Neural cell (in vitro differentiated cells): Measurements from ENCODE around the gene DPP9. TPM values are rescaled to one million over a fixed set of nuclear protein-coding genes. Genes with fewer than 3 reads are reported as not detected.

ENCODE experiments used
- H2AFZ ChIP-seq: fragments of 200-600, 300-800 bp; sonication (generic), shearing (Covaris generic); 2 replicates; pipeline ENCODE4 v1.6.0; 2014; ENCODE audit warnings: low read depth, mild to moderate bottlenecking, antibody characterized with exemption, low read length, moderate library complexity
- H3F3A ChIP-seq: fragments of 200-600 bp; shearing (Covaris generic); 2 replicates; pipeline ENCODE4 v1.6.1; 2016; ENCODE audit warnings: mild to moderate bottlenecking, moderate library complexity, mixed read lengths, antibody characterized with exemption, low read length; ENCODE audit not compliant: insufficient read depth, poor library complexity, severe bottlenecking
- H3K27ac ChIP-seq: fragments of 200-600, 300-800 bp; sonication (generic), shearing (Covaris generic); 2 replicates; pipeline ENCODE4 v1.5.1; 2014; ENCODE audit warnings: mild to moderate bottlenecking, low read length, moderate library complexity
- H3K27me3 ChIP-seq: fragments of 300-800, 200-600 bp; sonication (generic), shearing (Covaris generic); 2 replicates; pipeline ENCODE4 v1.6.0; 2014; ENCODE audit warnings: mild to moderate bottlenecking, low read depth, low read length, moderate library complexity; ENCODE audit not compliant: insufficient read depth
- H3K36me3 ChIP-seq: fragments of 300-800, 200-600 bp; sonication (generic), shearing (Covaris generic); 2 replicates; pipeline ENCODE4 v1.5.1; 2014; ENCODE audit warnings: mild to moderate bottlenecking, antibody characterized with exemption, low read length, moderate library complexity; ENCODE audit not compliant: insufficient read depth
- H3K4me2 ChIP-seq: fragments of 300-800, 200-600 bp; sonication (generic), shearing (Covaris generic); 2 replicates; pipeline ENCODE4 v1.6.0; 2014; ENCODE audit warnings: mild to moderate bottlenecking, low read length
- H3K4me3 ChIP-seq: fragments of 300-800, 200-600 bp; sonication (generic), shearing (Covaris generic); 2 replicates; pipeline ENCODE4 v1.5.1; 2014; ENCODE audit warnings: mild to moderate bottlenecking, low read length, moderate library complexity
- H3K79me2 ChIP-seq: fragments of 200-600 bp; shearing (Covaris generic); replicated peaks from 2 replicates; pipeline ENCODE4 v1.6.0; 2014; ENCODE audit warnings: mild to moderate bottlenecking, low read length, moderate library complexity; ENCODE audit not compliant: insufficient read depth
- H3K9ac ChIP-seq: fragments of 300-800, 200-600 bp; sonication (generic), shearing (Covaris generic); 2 replicates; pipeline ENCODE4 v1.6.1; 2016; ENCODE audit warnings: mild to moderate bottlenecking, low read length, mixed read lengths
- H3K9me2 ChIP-seq: fragments of 200-600 bp; shearing (Covaris generic); 2 replicates; pipeline ENCODE4 v1.6.1; 2016; ENCODE audit warnings: mild to moderate bottlenecking, low read length, mixed read lengths; ENCODE audit not compliant: insufficient read depth
- H3K9me3 ChIP-seq: fragments of 200-600, 300-800 bp; sonication (generic), shearing (Covaris generic); 2 replicates; pipeline ENCODE4 v1.6.1; 2016; ENCODE audit warnings: mild to moderate bottlenecking, mixed run types, low read length, moderate library complexity, mixed read lengths
- H4K20me1 ChIP-seq: fragments of 200-600 bp; shearing (Covaris generic); 2 replicates; pipeline ENCODE4 v1.6.1; 2016; ENCODE audit warnings: mild to moderate bottlenecking, mixed run types; ENCODE audit not compliant: insufficient read depth
- EP300 ChIP-seq: fragments of 450-650 bp; conservative IDR thresholded peaks from 2 replicates; pipeline ENCODE4 v1.6.1; 2014; ENCODE audit warnings: antibody characterized with exemption, mild to moderate bottlenecking, moderate library complexity; ENCODE audit not compliant: poor library complexity, severe bottlenecking
- EZH2 ChIP-seq: fragments of 200-600, 300-800 bp; shearing (Covaris generic), sonication (generic); IDR thresholded peaks from 2 replicates; pipeline ENCODE4 v1.6.1; 2014; ENCODE audit warnings: antibody characterized with exemption, low read length, borderline replicate concordance, mild to moderate bottlenecking; ENCODE audit not compliant: insufficient read depth, poor library complexity, severe bottlenecking
- MXI1 ChIP-seq: fragments of 450-650 bp; conservative IDR thresholded peaks from 2 replicates; pipeline ENCODE4 v1.6.1; 2014; ENCODE audit warnings: antibody characterized with exemption, mild to moderate bottlenecking; ENCODE audit not compliant: poor library complexity, severe bottlenecking
- POLR2AphosphoS5 ChIP-seq: IDR thresholded peaks from 2 replicates; pipeline ENCODE4 v1.6.1; 2012
- RAD21 ChIP-seq: fragments of 450-650 bp; conservative IDR thresholded peaks from 2 replicates; pipeline ENCODE4 v1.6.1; 2014; ENCODE audit warnings: antibody characterized with exemption, mild to moderate bottlenecking, moderate library complexity
- SMC3 ChIP-seq: fragments of 450-650 bp; conservative IDR thresholded peaks from 2 replicates; pipeline ENCODE4 v1.6.1; 2014; ENCODE audit warnings: antibody characterized with exemption, mild to moderate bottlenecking, moderate library complexity; ENCODE audit not compliant: poor library complexity
- TAF1 ChIP-seq: IDR thresholded peaks from 2 replicates; pipeline ENCODE4 v1.6.1; 2012; ENCODE audit warnings: low read depth
- polyA plus RNA-seq: library from polyadenylated mRNA; depleted of rRNA; stranded (reverse); fragments of >200 nt; gene quantifications from 2 replicates; pipeline ENCODE4 v1.2.3, GENCODE V29; 2014
- TF ChIP-seq, protein P1 (sequence below): IDR thresholded peaks from 2 replicates; pipeline ENCODE4 v1.6.1; 2012; ENCODE audit warnings: borderline replicate concordance
- TF ChIP-seq, protein P2 (sequence below): fragments of 450-650 bp; IDR thresholded peaks from 2 replicates; pipeline ENCODE4 v1.5.1; 2014; ENCODE audit warnings: antibody characterized with exemption, mild to moderate bottlenecking, moderate library complexity; ENCODE audit not compliant: poor library complexity, severe bottlenecking

The DPP9 gene
- polyA plus RNA-seq, 1 donor from 2014 or later = 11.7 TPM

DNA sequence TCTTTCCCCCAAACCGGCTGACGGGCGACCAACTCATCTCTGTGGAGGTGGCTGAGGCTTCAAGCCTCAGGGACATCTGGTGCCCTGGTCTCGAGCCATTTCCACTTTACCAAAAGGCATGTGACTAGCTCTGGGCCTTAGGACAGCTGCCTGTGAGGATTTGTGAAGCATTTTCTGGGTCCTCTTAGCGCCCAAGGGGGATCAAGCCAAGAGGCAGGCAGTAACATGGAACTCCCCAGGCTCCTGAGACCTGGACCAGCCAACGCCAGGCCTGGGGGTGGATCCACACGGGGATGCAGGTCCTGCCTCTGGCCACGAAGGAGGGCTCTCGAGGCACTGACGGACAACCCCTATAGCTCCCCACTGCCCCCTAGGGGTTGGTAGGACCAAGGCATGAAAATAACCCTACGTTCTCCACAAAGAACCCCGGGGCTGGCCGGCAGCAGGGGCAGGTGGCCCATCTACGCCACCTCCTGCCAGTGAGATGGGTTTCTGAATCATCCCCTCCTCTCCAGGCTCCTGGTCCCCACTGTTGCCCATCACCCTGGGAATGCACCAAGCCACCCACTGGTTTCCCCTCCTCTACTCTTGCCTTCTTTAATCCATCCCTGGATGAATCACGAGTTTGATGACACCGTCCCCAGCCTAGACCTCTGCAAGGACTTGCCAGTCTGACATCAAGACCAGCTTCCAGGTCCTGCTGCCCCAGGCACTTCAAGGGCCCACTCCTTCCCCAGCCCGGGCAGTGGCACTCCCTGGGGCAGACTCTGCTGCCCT, 46.5 kb downstream of the DPP9 start:
- H3K9me2 ChIP-seq = no peaks in the 10 kb centered on the region
- no peak overlapping the region for H2AFZ ChIP-seq
- H3K4me2 ChIP-seq = no peak overlapping the region
- H3K4me3 ChIP-seq = no peak overlapping the region
- no peak overlapping the region for H3K27ac ChIP-seq
- no peaks in the 10 kb centered on the region for H3F3A ChIP-seq
- no peaks in the 10 kb centered on the region for H3K27me3 ChIP-seq
- no peaks in the 10 kb centered on the region for H3K9me3 ChIP-seq
- H3K36me3 ChIP-seq = no peaks in the 10 kb centered on the region
- no peaks in the 10 kb centered on the region for H4K20me1 ChIP-seq
- H3K79me2 ChIP-seq = no peaks in the 10 kb centered on the region
- TF ChIP-seq POLR2AphosphoS5 (no peak), TAF1 (no peak), EZH2 (no peak), RAD21 (no peak)
- no peak overlapping the region for H3K9ac ChIP-seq

DNA sequence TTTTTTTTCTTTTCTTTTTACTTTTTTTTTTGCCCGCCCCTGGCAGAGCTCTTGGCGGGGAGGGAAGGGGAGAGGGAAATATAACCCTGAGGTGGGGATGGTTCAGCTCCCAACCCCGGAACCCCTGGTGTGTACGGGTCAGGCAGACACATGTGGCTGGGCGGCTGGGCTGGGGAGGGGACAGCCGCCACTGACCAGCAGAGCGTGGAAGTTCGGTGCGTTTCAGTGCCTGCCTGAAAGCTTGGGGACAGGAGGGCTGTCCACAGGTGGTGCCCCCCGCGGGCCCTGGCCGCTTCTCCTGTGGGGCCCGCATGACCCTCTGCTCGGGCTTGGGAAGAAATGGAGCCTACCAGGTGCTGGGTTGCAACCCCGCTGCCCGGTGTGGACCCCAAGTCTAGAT, 48.3 kb downstream of the DPP9 start:
- Histone ChIP-seq H2AFZ (no peak overlapping the region), H3F3A (no peaks in the 10 kb centered on the region), H4K20me1 (no peaks in the 10 kb centered on the region), H3K79me2 (no peaks in the 10 kb centered on the region), H3K9me3 (no peaks in the 10 kb centered on the region), H3K4me2 (no peak overlapping the region), H3K4me3 (no peak overlapping the region), H3K27me3 (no peaks in the 10 kb centered on the region), H3K36me3 (no peaks in the 10 kb centered on the region), H3K27ac (no peak overlapping the region), H3K9ac (no peak overlapping the region), H3K9me2 (no peaks in the 10 kb centered on the region)
- TF ChIP-seq TAF1 (no peak), RAD21 (no peak)
- TF ChIP-seq, protein P1, sequence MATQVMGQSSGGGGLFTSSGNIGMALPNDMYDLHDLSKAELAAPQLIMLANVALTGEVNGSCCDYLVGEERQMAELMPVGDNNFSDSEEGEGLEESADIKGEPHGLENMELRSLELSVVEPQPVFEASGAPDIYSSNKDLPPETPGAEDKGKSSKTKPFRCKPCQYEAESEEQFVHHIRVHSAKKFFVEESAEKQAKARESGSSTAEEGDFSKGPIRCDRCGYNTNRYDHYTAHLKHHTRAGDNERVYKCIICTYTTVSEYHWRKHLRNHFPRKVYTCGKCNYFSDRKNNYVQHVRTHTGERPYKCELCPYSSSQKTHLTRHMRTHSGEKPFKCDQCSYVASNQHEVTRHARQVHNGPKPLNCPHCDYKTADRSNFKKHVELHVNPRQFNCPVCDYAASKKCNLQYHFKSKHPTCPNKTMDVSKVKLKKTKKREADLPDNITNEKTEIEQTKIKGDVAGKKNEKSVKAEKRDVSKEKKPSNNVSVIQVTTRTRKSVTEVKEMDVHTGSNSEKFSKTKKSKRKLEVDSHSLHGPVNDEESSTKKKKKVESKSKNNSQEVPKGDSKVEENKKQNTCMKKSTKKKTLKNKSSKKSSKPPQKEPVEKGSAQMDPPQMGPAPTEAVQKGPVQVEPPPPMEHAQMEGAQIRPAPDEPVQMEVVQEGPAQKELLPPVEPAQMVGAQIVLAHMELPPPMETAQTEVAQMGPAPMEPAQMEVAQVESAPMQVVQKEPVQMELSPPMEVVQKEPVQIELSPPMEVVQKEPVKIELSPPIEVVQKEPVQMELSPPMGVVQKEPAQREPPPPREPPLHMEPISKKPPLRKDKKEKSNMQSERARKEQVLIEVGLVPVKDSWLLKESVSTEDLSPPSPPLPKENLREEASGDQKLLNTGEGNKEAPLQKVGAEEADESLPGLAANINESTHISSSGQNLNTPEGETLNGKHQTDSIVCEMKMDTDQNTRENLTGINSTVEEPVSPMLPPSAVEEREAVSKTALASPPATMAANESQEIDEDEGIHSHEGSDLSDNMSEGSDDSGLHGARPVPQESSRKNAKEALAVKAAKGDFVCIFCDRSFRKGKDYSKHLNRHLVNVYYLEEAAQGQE = no peak

DNA sequence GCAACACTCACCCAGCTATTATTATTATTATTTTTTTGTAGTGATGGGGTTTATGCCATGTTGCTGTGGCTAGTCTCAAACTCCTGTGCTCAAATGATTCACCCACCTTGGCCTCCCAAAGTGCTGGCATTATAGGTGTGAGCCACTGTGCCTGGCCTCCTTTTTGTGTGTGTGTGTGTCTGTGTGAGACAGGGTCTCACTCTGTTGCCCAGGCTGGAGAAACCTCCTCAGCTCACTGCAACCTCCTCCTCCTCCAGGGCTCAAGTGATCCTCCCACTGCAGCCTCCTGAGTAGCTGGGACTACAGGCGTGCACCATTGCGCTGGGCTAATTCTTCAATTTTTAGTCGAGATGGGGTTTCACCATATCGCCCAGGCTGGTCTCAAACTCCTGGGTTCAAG, 49.9 kb downstream of the DPP9 start:
- Histone ChIP-seq H3K4me2 (no peak overlapping the region), H4K20me1 (no peaks in the 10 kb centered on the region), H2AFZ (no peak overlapping the region), H3K9me2 (no peaks in the 10 kb centered on the region), H3F3A (no peaks in the 10 kb centered on the region), H3K36me3 (no peaks in the 10 kb centered on the region), H3K4me3 (no peak overlapping the region), H3K9me3 (no peaks in the 10 kb centered on the region), H3K9ac (no peak overlapping the region), H3K79me2 (no peaks in the 10 kb centered on the region), H3K27ac (no peak overlapping the region), H3K27me3 (no peaks in the 10 kb centered on the region)
- TF ChIP-seq SMC3 = no peak
- TF ChIP-seq, protein P1 = no peak
- no peak for TF ChIP-seq RAD21
- TF ChIP-seq POLR2AphosphoS5 = no peak
- no peak for TF ChIP-seq TAF1
- no peak for TF ChIP-seq EP300
- no peak for TF ChIP-seq EZH2
- TF ChIP-seq MXI1 = no peak
- TF ChIP-seq, protein P2, sequence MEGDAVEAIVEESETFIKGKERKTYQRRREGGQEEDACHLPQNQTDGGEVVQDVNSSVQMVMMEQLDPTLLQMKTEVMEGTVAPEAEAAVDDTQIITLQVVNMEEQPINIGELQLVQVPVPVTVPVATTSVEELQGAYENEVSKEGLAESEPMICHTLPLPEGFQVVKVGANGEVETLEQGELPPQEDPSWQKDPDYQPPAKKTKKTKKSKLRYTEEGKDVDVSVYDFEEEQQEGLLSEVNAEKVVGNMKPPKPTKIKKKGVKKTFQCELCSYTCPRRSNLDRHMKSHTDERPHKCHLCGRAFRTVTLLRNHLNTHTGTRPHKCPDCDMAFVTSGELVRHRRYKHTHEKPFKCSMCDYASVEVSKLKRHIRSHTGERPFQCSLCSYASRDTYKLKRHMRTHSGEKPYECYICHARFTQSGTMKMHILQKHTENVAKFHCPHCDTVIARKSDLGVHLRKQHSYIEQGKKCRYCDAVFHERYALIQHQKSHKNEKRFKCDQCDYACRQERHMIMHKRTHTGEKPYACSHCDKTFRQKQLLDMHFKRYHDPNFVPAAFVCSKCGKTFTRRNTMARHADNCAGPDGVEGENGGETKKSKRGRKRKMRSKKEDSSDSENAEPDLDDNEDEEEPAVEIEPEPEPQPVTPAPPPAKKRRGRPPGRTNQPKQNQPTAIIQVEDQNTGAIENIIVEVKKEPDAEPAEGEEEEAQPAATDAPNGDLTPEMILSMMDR = no peak
